GM19438 (cell line): ENCODE measurements around the gene LRRTM4.
"Not testable (repeated sequence)": the region's sequence is repeated elsewhere in the genome, so short reads cannot be mapped to it uniquely, and the experiment has no call there.

Experiments used
- ATAC-seq: cut with Tn5 transposase; IDR thresholded peaks from one replicate; pipeline ENCODE4 v1.9.1; 2021; ENCODE audit warnings: low read depth; ENCODE audit not compliant: unreplicated experiment

The LRRTM4 gene

DNA sequence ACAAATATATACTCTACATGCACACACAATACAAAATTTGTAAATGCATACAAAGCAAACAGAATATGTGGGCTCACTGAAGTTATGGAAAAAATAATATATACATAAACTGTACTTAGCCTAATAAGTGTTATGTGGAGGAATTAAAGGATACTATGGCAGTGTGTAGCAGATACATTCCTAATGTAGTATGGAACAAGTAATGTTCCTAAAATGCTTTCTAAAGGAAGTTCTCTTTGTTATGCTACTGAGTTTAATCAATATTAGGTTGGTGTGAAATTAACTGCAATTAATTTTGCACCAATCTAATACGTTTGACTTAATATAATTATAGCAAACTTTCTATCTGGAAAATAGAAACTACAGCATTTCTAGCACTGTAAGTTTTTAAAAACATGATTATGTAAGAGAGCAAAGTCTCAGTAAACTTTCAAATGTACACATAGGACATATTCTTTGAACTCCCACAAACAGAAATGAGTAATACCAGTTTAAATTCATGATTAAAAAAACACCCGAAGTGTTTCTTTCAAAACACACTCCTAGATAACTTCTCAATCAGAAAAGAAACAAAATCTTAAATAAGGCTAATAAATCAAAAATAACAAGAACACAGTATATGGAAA is 331.3 kb downstream of the LRRTM4 start:
- ATAC-seq, result no peak

DNA sequence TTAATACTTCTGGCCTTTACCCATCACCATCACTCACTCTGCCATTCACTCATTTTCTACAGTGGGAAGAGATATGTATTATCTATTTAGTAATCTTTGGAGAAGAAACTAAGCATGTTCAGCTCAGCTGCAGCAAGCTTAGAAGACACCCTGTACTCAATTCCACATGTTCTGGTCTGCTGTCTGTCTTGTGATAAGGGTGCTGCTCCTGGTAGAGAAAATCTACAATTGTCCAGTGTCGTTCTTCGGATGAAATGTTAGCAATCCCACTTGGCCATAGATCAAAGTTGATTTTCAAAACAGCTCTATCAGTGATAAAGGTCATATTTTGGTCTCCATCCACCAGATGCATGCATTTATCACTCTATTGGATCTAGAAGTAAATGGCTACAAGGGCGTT is 337.1 kb downstream of the LRRTM4 start:
- no peak for ATAC-seq

DNA sequence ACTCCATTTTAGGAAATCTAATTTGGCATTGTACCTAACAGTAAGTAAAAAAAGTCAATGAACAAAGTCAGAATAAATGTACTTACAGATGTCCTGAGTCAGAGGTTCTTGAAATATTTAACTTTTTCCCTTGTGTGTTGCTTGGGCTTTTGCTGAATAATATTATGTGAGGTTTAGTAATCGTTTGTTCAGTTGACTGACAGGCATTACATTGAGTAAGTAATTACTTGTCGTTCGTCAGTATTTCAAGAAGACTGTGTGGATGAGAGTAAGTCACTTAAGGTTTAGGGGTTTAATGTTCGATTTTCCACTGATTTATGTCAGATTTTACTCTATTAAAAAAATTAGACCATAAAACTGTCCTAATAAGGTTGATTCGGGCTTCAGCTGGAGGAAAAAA is 342.9 kb downstream of the LRRTM4 start:
- no peak for ATAC-seq

DNA sequence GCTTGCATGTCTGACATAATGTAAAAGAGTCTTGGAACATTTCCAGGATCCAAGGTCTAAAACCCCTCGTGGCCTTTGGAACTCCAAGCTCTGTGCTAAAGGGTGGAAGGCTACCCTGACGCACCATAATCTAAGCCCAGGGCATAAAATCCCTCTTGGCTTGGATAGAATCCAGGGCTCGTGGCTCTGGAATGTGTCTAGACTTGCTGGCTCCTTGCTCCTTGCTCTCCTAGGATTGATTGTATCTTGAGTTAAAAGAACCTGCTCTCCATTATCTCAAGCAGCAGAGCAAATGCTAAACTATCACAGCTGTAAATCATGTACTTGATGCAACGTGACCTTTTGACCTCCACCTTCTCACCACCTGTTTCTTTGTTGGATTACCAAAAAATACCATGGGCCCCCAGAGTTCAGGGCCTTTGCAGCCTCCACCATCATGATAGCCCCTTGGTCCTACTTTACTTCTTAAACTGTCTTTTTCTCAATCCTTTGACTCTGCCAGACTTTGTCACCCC is 346.9 kb downstream of the LRRTM4 start:
- not testable (repeated sequence) for ATAC-seq

DNA sequence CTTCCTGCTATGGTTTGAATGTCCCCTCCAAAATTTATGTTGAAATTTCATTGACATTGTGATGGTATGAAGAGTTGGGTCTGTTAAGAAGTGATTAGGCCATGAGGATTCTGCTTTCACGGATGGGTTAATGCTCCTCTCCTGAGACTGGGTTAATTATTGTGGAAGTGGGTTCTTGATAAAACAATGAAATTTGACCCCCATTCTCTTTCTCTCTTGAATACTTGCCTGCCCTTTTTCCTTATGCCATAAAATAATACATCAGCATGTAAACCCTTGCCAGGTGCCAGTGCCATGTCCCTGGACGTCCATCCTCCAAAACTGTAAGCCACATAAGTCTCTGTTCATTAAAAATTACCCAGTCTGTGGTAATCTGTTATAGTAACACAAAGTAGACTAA is 352.8 kb downstream of the LRRTM4 start:
- ATAC-seq, result no peak

DNA sequence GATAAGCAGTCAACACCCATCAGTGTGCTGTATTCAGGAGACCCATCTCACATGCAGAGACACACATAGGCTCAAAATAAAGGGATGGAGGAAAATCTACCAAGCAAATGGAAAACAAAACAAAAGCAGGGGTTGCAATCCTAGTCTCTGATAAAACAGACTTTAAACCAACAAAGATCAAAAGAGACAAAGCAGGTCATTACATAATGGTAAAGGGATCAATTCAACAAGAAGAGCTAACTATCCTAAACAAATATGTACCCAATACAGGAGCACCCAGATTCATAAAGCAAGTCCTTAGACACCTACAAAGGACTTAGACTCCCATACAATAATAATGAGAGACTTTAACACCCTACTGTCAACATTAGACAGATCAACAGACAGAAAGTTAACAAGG is 358.2 kb downstream of the LRRTM4 start:
- not testable (repeated sequence) for ATAC-seq

DNA sequence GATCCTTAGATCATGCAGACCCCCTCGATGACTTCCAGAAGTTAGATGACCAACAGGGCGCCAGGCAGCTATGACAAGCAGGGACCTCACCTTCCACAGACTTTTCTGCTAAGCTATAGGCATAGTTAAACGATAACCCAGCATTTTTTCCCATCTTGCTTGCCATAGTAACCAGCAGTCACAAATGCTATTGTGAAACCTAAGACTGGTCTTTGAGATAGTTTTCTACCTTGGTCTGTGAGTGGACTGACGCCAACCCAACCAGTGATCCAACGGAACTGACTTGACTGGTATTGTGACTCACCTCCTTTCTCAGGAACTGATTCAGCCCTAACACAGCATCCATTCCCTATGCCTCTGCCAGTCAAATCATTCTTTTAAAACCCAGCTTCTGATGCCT is 361.2 kb downstream of the LRRTM4 start:
- no peak for ATAC-seq

DNA sequence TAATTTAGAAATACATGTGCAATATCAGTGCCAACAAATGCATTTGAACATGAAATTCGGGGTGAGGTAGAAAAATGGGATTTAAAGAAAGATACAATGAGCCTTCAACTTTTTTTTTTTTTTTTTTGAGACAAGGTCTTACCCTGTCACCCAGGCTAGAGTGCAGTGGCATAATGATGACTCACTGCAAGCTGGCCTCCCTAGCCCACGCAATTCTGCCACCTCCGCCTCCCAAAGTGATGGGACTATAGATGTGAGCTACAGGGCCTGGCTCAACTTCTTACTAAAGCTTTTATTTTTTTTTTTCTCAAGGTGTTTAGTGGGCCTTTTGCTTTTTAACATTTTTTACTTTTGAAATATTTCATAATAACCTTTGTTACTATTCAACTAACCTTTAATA is 365.6 kb downstream of the LRRTM4 start:
- no peak for ATAC-seq

DNA sequence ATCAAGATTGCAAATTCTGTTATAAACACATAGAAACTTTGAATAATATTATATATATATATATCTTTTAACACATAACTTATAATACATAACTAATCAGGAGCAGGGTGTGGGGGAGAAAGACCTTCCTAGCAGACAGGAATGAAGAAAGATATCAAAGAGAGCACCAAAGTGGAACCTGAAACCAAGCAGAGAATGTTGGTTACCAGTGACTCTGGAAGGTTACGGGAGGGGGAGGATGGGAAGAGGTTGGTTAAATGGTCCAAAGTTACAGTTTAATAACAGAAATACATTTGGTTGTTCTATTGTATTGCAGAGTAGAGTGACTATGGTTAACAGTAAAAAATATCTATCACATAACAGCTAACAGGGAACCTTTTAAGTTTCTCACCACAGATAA is 366.7 kb downstream of the LRRTM4 start:
- ATAC-seq, result no peak

DNA sequence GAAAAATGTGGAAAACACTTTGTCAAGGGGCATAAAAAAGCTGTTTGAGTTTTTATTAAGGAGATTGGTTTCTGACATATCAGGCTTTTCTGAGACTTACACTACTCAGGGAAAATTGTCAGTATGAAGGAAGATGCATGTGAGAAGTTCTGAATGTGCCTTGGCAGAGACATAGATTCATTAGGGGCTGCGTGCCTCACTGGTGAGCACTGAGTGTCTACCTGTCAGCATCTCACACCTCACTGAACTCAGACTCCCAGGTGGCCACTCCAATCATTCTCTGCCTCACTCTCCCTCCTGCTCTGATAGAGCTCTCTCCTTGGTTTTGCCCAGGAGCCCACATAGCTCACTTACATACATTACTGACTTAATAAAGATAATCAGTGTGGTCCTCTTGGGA is 372.6 kb downstream of the LRRTM4 start:
- ATAC-seq, result no peak

DNA sequence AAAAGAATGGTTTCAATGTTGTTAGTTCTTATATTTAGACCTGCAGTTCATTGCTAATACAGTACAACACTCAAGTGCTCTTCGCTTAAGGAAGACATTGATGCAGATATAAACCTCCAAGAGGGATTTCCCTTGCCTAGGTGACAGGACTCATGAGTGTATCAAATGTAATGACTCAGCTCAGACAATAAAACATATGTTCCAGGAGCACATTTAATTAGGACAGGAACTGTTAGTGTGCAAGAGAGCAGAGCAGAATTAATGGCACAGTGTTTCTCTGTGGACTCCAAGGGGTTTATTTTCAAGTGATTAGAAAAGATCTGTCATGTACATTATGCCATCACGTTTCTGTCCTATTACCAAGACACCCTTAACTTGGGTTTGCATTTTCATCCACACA is 375.0 kb downstream of the LRRTM4 start:
- ATAC-seq, result no peak

DNA sequence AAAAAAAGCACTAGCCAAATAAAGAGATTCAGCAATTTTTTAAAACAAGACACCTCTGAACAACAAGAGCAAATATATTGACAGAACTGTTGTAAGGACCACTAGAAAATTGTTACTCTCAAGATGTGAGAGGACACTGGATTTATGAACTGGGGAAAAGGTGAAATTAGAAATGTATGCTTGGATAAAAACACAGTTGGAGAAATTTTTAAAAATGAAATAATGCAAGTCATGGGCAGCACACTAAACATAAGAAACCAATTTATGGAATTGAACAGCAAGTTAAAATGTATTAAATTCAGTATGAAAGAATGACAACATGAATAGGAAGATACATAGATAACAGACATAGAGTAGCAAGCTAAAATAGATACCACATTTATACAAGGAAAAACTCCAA is 377.4 kb downstream of the LRRTM4 start:
- no peak for ATAC-seq

DNA sequence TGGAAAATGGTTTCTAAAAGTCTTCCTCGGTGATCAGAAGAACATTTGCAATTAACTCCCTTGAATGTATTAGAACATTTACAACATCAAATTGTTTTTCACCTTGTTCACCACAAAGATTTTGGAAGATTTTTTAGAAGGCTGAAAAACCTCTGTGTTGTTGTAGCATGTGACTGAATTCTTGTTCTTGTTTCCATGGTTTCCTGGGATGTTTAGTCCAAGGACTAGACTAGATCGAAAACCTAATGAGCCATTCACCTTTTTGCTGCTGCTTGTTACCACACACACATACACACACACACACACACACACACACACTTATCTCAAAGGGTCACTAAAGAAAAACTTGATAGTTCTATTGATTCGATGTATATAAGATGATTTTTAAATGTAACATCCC is 380.0 kb downstream of the LRRTM4 start:
- no peak for ATAC-seq

DNA sequence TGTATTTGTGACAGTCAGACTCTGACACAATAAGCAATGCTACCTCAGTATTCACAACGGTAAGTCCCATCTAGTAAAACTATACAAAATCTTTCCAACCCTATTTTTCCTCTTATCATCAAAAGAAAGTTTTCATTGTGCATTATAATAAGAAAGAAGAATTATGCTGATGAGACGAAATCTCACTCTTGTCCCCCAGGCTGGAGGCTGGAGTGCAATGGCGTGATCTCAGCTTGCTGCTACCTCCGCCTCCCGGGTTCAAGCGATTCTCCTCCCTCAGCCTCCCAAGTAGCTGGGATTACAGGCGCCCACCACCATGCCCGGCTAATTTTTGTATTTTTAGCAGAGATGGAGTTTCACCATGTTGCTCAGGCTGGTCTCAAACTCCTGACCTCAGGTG is 393.7 kb downstream of the LRRTM4 start:
- not testable (repeated sequence) for ATAC-seq

DNA sequence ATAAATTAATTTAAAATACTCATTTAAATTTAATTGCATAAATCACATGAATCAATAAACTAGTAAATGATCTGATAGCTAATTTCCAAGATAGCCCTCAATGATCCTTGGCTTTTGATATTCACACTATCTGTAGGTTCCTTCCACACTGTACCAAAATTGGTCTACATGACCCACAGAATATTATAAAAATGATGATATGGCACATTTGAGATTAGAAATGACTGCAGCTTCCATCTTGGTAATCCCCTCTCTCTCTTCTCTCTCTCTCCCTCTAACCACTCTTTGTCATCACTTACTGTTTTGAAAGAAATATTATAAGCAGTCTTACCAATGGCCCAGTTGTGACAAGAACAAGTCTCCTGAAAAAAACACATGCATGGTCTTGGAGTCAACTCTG is 394.8 kb downstream of the LRRTM4 start:
- ATAC-seq, result no peak

DNA sequence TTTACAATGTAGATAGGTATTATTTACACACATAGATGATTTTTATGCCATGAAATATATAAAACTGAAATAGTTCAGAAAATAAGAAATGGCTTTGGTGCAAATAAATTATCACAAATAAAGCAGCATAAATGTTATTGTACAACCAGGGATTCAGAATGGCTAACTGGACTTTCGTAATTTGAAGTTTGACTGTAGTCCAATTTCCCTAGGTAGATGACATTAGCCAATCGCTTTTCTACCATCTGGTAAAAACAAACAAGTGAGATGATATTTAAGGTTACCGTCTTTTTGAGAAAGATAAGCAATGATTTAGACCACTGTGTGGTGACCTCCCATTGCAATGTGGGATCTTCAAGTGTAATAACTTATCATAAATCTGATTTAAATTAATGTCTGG is 400.7 kb downstream of the LRRTM4 start:
- ATAC-seq, result no peak

DNA sequence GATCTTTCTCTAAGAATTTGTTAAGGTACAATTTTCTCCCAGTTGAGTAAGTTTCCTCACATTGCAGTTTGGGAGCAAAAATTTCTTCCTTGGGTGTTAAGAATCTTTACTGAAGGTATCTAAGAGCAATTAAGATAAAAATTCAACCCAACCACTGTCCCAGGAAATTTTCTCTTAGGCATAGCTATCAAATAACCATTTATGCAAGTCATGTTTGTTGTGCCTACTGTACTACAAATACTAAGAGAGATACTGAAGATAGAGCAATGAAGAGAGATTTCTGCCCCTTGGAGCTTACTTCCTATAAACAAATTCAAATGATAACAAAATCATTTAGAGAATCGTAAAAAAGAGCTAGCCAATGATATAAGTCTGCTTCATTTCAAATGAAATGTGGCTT is 402.8 kb downstream of the LRRTM4 start:
- no peak for ATAC-seq

DNA sequence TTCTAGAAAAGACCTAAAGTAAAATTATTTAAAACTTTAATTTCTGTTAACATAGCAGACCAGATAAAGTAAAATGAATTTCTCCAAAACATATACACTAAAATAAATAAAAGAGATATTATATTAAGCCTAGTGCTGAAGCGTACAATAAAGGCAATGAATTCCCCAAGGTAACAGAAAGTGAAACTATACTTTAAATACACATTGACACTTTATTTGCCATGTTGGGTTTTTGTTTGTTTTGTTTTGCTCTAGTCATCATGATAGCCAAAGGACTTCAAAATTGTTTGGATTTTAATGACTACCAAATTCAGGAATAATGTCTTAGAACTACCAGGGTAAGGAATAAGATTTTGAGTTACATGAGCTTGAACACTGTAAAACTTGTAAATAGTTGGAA is 413.3 kb downstream of the LRRTM4 start:
- ATAC-seq, result no peak

DNA sequence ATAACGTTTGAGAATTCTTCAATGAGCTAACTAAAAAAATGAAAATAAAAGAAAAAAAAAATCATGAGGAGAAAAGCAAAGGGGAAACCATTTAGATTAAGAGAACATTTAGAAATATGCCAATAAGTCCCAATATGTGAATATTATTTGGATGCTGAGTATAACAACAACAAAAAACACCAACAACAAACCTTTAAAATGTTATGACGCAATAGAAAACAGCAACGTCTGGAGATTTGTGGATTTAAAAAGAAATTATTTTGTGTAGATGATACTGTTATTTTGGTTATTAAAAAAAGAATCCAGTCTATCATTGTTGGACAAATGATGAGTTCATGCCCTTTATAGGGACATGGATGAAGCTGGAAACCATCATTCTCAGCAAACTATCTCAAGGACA is 417.2 kb downstream of the LRRTM4 start:
- ATAC-seq, result no peak

DNA sequence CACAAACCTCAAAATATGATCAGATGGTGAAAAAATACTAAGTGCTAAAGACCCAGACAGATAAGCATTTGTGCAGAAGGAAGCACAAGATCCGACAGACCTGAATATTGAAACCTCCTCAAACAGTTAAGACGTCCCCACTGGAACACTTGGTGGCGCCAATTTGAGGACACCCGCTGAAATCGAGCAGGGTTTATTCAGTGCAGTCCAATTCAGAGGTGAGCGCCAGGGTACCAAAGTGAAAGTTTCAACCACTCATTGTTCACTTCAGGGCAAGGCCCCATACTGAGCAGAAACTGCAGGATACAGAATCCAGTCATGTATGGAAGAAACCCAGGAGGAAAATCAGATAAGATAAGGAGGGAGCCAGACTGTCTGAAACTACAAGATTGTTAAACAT is 417.6 kb downstream of the LRRTM4 start:
- ATAC-seq, result no peak

DNA sequence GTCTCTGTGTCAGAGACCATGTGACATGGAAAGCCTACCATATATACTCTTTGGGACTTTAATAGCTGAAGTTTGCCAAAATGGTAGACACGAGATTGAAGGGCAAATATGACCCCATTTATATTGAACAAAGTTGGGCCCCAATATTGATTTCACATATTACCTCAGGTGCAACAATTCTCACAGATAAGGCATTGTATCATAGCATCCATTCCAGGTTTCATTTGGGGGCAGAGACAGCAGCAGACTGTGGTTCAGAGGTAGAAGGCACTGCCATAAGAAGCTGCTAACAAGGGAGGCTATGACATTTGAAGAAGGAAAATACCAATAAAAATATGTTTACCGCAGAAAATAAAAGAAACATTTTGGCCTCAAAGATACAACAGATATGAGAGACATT is 419.2 kb downstream of the LRRTM4 start:
- no peak for ATAC-seq

DNA sequence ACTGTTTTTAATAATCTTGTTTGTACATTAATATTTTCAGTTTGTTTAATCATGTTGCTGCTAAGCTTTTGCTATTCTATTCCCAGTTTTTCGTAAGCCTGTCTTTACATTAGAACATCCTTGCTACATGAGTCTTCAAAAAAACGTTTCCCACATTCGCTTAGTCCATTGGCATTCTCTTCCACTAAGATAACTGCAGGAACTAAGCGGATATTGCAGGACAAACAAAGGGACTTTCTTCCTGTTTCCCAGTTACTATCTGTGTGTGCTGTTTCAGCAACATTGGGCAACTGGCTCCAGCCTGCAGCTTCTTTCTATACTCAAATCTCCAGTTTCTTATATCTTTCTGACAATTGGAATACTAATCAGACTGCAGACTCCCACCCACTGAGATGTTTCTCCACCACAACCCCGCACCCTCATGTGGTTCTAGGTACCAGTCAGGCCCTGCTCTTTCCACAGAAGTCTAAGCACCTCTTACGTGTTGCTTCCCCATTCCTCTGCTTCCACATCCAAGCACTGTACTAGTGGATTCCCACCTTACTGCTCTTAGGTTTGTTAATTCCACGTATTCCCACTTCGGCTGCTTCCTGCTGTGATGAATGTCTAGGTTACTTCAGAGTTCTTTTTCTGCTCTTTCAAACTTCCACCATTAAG is 420.3 kb downstream of the LRRTM4 start:
- ATAC-seq, result no peak

DNA sequence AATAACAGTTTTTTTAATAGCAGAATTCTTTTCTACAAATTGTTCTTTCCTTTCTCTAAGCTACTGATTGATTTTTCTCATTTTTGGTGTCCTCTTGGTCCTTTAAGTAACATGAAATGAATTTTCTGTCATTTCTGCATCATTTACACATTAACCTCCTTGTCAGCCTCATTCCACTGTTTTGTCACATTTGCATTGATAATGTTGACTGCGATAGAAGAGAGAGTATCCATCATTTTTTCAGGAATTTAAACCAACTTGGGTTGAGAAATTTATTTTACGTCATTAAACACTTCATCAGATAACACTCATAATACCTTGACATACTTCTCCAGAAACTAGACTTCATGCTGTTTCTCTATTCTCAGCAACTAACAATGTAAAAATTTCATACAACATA is 422.2 kb downstream of the LRRTM4 start:
- no peak for ATAC-seq
